ENCODE data around the gene MAN1A2.
"Not testable (repeated sequence)": the region's sequence is repeated elsewhere in the genome, so short reads cannot be mapped to it uniquely, and the experiment has no call there.

MAN1A2 gene

GRCh38 chr1:117466761-117467160, 99.5 kb downstream of the MAN1A2 start:
- no peak for TF ChIP-seq CTCF (IDR thresholded peaks at IDR 0.05; ENCODE audit: borderline replicate concordance, insufficient read depth, low read depth, low read length)
- no peak overlapping the region for H3K4me3 ChIP-seq (ENCODE audit: low read depth, low read length)

- no peak for TF ChIP-seq CTCF (IDR thresholded peaks at IDR 0.05; ENCODE audit: borderline replicate concordance, insufficient read depth, low read depth, low read length)
- no peak overlapping the region for H3K4me3 ChIP-seq (ENCODE audit: low read depth, low read length)
These were observed 100.1 kb downstream of the MAN1A2 start for GRCh38 chr1:117467336-117467735.

GRCh38 chr1:117473063-117473462, 105.8 kb downstream of the MAN1A2 start:
- H3K4me3 ChIP-seq (ENCODE audit: low read depth, low read length) = no peak overlapping the region
- no peak for TF ChIP-seq CTCF (IDR thresholded peaks at IDR 0.05; ENCODE audit: borderline replicate concordance, insufficient read depth, low read depth, low read length)

- H3K4me3 ChIP-seq (ENCODE audit: low read depth, low read length) = not testable (repeated sequence)
These were observed 108.2 kb downstream of the MAN1A2 start for GRCh38 chr1:117475495-117475894.

- TF ChIP-seq CTCF (IDR thresholded peaks at IDR 0.05; ENCODE audit: borderline replicate concordance, insufficient read depth, low read depth, low read length) = no peak
These were observed 111.8 kb downstream of the MAN1A2 start for GRCh38 chr1:117479086-117479485.

GRCh38 chr1:117481410-117481809, 114.2 kb downstream of the MAN1A2 start:
- no peak for TF ChIP-seq CTCF (IDR thresholded peaks at IDR 0.05; ENCODE audit: borderline replicate concordance, insufficient read depth, low read depth, low read length)
- no peak overlapping the region for H3K4me3 ChIP-seq (ENCODE audit: low read depth, low read length)

More at GRCh38 chr1:117479086-117479485, 111.8 kb downstream of the MAN1A2 start:
- H3K4me3 ChIP-seq (ENCODE audit: low read depth, low read length) = no peak overlapping the region

- H3K4me3 ChIP-seq (ENCODE audit: low read depth, low read length) = no peak overlapping the region
- TF ChIP-seq CTCF (IDR thresholded peaks at IDR 0.05; ENCODE audit: borderline replicate concordance, insufficient read depth, low read depth, low read length) = no peak
These were observed 126.7 kb downstream of the MAN1A2 start for GRCh38 chr1:117493906-117494305.

GRCh38 chr1:117495068-117495467, 127.8 kb downstream of the MAN1A2 start:
- no peak overlapping the region for H3K4me3 ChIP-seq (ENCODE audit: low read depth, low read length)
- no peak for TF ChIP-seq CTCF (IDR thresholded peaks at IDR 0.05; ENCODE audit: borderline replicate concordance, insufficient read depth, low read depth, low read length)

Data from GM12875 (cell line).